Cardiac fibroblast (primary cell): ENCODE data around the gene EFNB1.

ENCODE experiments used
- DNase-seq, 2 donors: peaks; one replicate each; pipeline versions ENCODE4 v3.0.0 to v3.0.0-alpha.2; 2010; ENCODE audit warnings: low read depth in 2 of 2
- H3K4me3 ChIP-seq, 2 donors: replicated peaks in 1 of 2; 1 replicate in 1 of 2; 2 replicates in 1 of 2; pipeline ENCODE4 v1.5.1; 2011; ENCODE audit warnings: low read depth in 2 of 2, low read length in 2 of 2, mild to moderate bottlenecking in 2 of 2, moderate library complexity in 1 of 2
- TF ChIP-seq, protein P1 (sequence below): IDR thresholded peaks from one replicate; pipeline ENCODE4 v1.5.1; 2011; ENCODE audit warnings: low read depth, mild to moderate bottlenecking, low read length, inconsistent platforms

Gene EFNB1

DNA sequence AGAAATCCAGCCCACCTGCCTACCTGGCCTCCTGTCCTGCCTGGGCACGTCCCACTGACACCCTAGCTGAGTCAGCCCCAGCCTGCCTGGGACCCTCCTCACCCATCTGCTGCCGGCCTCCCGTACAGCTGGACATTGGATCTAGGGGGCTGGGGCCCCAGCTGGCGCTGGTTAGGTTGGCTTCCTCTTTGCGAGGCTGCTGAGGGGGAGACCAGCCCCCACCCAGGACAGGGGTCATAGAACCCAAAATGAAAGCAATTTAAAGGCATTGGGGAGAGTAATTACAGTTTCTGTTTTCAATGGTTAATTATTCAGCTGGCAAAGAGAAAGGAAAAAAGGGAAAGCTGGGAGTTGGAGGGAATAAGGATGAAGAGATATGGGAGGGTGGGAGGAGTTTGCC is 15.8 kb downstream of the EFNB1 start:
- DNase-seq, result no peak
- TF ChIP-seq, protein P1, sequence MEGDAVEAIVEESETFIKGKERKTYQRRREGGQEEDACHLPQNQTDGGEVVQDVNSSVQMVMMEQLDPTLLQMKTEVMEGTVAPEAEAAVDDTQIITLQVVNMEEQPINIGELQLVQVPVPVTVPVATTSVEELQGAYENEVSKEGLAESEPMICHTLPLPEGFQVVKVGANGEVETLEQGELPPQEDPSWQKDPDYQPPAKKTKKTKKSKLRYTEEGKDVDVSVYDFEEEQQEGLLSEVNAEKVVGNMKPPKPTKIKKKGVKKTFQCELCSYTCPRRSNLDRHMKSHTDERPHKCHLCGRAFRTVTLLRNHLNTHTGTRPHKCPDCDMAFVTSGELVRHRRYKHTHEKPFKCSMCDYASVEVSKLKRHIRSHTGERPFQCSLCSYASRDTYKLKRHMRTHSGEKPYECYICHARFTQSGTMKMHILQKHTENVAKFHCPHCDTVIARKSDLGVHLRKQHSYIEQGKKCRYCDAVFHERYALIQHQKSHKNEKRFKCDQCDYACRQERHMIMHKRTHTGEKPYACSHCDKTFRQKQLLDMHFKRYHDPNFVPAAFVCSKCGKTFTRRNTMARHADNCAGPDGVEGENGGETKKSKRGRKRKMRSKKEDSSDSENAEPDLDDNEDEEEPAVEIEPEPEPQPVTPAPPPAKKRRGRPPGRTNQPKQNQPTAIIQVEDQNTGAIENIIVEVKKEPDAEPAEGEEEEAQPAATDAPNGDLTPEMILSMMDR, result no peak
- H3K4me3 ChIP-seq, result no peak overlapping the region

GRCh38 chrX:68846536-68846935 is 17.7 kb downstream of the EFNB1 start:
- H3K4me3 ChIP-seq, result no peak overlapping the region
- TF ChIP-seq, protein P1, result no peak
- DNase-seq, result no peak

DNA sequence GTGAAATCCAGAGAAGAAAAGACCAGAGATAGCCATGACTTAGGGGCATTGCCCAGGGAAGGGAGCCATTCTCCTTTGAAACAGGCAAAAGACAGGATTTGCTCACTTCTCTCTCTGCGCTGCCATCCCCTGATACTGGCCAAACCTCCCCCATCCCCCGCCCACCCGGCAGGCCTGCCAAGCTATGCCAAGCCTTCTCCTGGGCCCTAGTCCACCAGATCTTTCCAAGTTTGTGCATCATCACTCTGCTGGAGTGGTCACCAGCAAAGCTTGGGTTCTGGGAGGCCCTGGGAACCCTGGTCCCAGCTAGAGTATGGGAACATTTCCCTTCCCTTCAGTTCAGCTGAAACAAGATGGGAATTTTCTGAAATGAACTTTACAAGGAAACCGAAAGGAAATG is 18.4 kb downstream of the EFNB1 start:
- TF ChIP-seq, protein P1, result no peak
- H3K4me3 ChIP-seq, result no peak overlapping the region
- no peak for DNase-seq

DNA sequence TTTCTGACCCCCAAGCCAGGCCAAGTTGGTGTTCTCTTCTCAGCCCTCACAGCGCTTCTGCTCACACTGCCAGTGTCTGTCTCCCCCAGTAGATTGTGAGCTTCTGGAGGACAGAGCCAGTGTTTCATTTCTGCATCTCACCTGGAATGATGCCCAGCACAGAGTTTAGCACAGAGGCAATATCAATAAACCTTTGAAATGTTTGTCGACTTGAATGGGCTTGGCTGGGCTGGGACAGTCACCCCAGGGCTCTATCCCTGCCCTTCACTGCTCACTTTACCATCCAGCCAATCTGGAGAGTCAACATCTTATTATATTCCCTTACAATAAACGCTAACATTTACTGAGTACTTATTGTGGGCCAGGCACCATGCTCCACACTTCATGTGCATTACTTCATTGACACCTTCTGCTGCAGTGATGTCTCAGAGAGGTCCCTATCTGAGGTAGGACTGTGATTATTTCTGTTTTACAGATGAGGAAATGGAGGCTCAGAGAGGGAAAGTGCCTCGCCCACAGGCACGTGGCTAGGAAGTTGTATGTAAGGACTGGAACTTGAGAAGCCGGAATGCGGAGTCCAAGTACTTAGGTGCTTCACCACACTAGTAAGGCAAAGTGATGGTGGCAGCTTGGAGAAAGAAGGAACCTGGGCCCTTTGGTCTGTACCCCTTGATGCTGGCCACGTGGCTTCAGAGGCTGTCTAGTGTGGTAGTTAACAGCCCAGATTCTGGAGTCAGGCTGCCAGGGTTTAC is 19.5 kb downstream of the EFNB1 start:
- H3K4me3 ChIP-seq, result no peak overlapping the region
- no peak for DNase-seq
- TF ChIP-seq, protein P1, result no peak

DNA sequence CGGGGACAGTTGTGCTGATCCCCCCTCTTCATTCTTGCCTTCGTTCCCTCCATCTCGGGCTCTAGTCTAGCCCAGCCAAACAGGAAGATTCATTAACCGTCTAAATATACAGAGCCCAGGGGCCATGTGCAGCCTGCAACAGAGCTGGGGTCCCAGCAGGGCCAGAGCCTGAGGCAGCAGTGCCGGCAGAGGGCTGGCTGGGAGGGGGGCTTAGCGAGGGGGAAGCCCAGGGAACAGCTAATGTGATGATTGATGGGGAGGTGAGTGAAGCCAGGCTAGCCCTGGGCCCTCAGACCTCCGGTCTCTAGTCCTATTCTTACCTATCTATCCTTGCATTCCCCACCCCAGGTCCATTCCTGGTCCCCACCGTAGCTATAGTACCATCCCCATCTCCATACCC is 22.3 kb downstream of the EFNB1 start:
- TF ChIP-seq, protein P1, result no peak
- no peak for DNase-seq
- H3K4me3 ChIP-seq, result no peak overlapping the region

DNA sequence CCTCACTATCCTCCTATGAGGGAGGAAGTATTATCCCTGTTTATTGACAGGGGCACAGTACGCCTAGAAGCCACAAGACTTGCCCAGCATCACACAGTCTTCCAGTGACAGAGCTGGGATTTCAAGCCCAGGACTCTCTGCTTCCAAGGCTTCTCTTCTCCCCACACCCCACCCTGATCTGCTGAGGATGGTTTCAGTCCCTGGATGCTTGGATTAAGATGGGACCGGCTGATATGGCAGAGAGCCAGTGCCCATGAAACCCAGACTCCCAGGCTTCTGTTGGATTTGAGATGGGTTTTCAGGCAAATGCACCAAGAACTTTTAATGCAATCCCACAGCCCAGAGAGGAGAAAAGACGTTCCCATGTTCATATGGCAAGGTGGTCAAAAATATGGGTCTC is 23.2 kb downstream of the EFNB1 start:
- TF ChIP-seq, protein P1, result no peak
- no peak overlapping the region for H3K4me3 ChIP-seq
- no peak for DNase-seq
